Mammary epithelial cell (primary cell): Measurements from ENCODE around the gene BTBD1.

Experiments used
- EZH2 ChIP-seq: IDR thresholded peaks from 2 replicates; pipeline ENCODE4 v1.6.1; 2012; ENCODE audit warnings: low read length, inconsistent platforms, borderline replicate concordance
- TF ChIP-seq, protein P1 (sequence below), 2 donors: IDR thresholded peaks in 1 of 2; conservative IDR thresholded peaks in 1 of 2; 2 replicates each; pipeline ENCODE4 v1.5.1; 2011 to 2012; ENCODE audit warnings: inconsistent platforms in 2 of 2, low read length in 2 of 2, mild to moderate bottlenecking in 2 of 2, control low read depth in 1 of 2, low read depth in 1 of 2; ENCODE audit not compliant: insufficient read depth in 1 of 2; ENCODE audit errors: extremely low read depth in 1 of 2

DNA sequence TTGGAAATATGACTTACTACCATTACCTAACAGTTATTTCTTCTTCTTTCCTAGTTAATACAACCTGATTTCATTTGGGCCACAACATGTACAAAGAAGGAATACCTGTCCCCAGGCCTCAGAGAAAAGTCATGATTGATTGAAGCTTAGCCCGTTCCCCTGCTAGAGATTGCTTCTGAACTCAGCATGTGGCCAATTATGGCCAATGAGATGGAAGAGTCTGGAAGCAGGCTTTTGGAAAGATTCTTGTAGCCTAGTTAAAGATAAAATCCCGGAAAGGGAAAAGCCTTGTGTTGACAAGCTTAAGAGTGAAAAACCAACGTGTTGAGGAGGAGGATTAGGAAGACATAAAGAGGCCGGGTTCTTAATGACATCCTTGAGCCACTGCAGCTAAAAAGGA, 23.4 kb upstream of the BTBD1 start:
- TF ChIP-seq, protein P1, sequence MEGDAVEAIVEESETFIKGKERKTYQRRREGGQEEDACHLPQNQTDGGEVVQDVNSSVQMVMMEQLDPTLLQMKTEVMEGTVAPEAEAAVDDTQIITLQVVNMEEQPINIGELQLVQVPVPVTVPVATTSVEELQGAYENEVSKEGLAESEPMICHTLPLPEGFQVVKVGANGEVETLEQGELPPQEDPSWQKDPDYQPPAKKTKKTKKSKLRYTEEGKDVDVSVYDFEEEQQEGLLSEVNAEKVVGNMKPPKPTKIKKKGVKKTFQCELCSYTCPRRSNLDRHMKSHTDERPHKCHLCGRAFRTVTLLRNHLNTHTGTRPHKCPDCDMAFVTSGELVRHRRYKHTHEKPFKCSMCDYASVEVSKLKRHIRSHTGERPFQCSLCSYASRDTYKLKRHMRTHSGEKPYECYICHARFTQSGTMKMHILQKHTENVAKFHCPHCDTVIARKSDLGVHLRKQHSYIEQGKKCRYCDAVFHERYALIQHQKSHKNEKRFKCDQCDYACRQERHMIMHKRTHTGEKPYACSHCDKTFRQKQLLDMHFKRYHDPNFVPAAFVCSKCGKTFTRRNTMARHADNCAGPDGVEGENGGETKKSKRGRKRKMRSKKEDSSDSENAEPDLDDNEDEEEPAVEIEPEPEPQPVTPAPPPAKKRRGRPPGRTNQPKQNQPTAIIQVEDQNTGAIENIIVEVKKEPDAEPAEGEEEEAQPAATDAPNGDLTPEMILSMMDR (conservative IDR thresholded peaks at IDR 0.05 in 1 of 2, IDR thresholded peaks at IDR 0.05 in 1 of 2; ENCODE audit: extremely low read depth in 1 of 2, insufficient read depth in 1 of 2, low read depth in 1 of 2, low read length in 2 of 2) = no peak
- TF ChIP-seq EZH2 = no peak
